Posterior cingulate gyrus (tissue), 11 donors: ENCODE results near the gene KCNH4.
"Not testable (repeated sequence)": the region's sequence is repeated elsewhere in the genome, so short reads cannot be mapped to it uniquely, and the experiment has no call there.

Experiments
- DNase-seq, 10 donors: peaks; one replicate each; pipeline versions ENCODE4 v3.0.0 to v3.0.0-alpha.2; 2020 to 2021; ENCODE audit warnings: mixed read lengths in 3 of 10
- intact Hi-C: fragments of 100-400 bp; cut with DNase I; formaldehyde crosslinking; loops from one replicate; pipeline ENCODE4 v1.15.1; 2023

The KCNH4 gene

GRCh38 chr17:42198897-42199296, 18.0 kb upstream of the KCNH4 start:
- intact Hi-C loops: no loop called here
- no peak for DNase-seq

- no peak for DNase-seq
- intact Hi-C loops: no loop called here
Measured at GRCh38 chr17:42197564-42198156, 16.7 kb upstream of the KCNH4 start.

- peak; percentile 79 to 98 (median 86) for DNase-seq
- intact Hi-C loops: no loop called here
Measured at GRCh38 chr17:42193969-42194899, 13.3 kb upstream of the KCNH4 start, which contains the start of gene GHDC. Gene GHDC, minus strand, starts transcription at chr17:42194494. Its CDS starts 913 bp downstream, at chr17:42193581.

GRCh38 chr17:42193216-42193968, 12.4 kb upstream of the KCNH4 start:
- DNase-seq: peak in 2 of 10 donors; percentile 84
- intact Hi-C loops: no loop called here

GRCh38 chr17:42192189-42193126, 11.5 kb upstream of the KCNH4 start:
- DNase-seq: peak in 2 of 10 donors; percentile 64 to 83
- intact Hi-C loops: no loop called here

- DNase-seq: peak in 2 of 10 donors; percentile 11 to 16
- intact Hi-C loops: no loop called here
Measured at GRCh38 chr17:42191275-42191608, 10.3 kb upstream of the KCNH4 start.

- intact Hi-C loops: no loop called here
- peak in 2 of 10 donors; percentile 23 to 66 for DNase-seq
Measured at GRCh38 chr17:42190491-42191274, 9.7 kb upstream of the KCNH4 start.

- intact Hi-C loops: no loop called here
- peak in 2 of 10 donors; percentile 35 to 70 for DNase-seq
Measured at GRCh38 chr17:42189651-42189965, 8.7 kb upstream of the KCNH4 start.

- intact Hi-C loops: no loop called here
- peak in 2 of 10 donors; percentile 55 to 77 for DNase-seq
Measured at GRCh38 chr17:42188749-42189650, 8.1 kb upstream of the KCNH4 start.

GRCh38 chr17:42187833-42188232, 6.9 kb upstream of the KCNH4 start:
- peak in 1 of 10 donors; percentile 12 for DNase-seq
- intact Hi-C loops: no loop called here

- intact Hi-C loops: not testable (repeated sequence)
- peak in 1 of 10 donors; percentile 1 for DNase-seq
Measured at GRCh38 chr17:42186191-42186590, 5.2 kb upstream of the KCNH4 start.

- DNase-seq: peak in 1 of 10 donors; percentile 37
- intact Hi-C loops: no loop called here
Measured at GRCh38 chr17:42185621-42185930, 4.6 kb upstream of the KCNH4 start.

- intact Hi-C loops: loop anchor here (5.0 kb wide), 2 partner anchors 68 to 92 kb away; partner anchors contain the start of gene STAT5B
- peak in 1 of 10 donors; percentile 24 for DNase-seq
Measured at GRCh38 chr17:42184713-42185620, 4.0 kb upstream of the KCNH4 start, which contains the start of gene HCRT. Gene HCRT, minus strand, starts transcription at chr17:42185452. Its CDS starts 87 bp downstream, at chr17:42185365.

- peak; percentile 48 to 97 (median 70) for DNase-seq
- intact Hi-C loops: loop anchor here (5.0 kb wide), 2 partner anchors 67 to 93 kb away; partner anchors contain the start of gene STAT5B
Measured at GRCh38 chr17:42183741-42184711, 3.1 kb upstream of the KCNH4 start.

GRCh38 chr17:42182927-42183734, 2.2 kb upstream of the KCNH4 start:
- no peak for DNase-seq
- intact Hi-C loops: loop anchor here (5.0 kb wide), 2 partner anchors 66 to 94 kb away; partner anchors contain the start of gene STAT5B
